Measurements from ENCODE around the gene BEND5. TPM values are rescaled to one million over a fixed set of nuclear protein-coding genes. Genes with fewer than 3 reads are reported as not detected.
A peak's percentile ranks its signal among the peaks of the same experiment; 100 is the strongest.

Gene BEND5
- total RNA-seq (ENCODE audit: low replicate concordance), result 15.9 and 17.6 TPM in 2 replicates

- H3K27ac ChIP-seq, result peak within 1 kb of the TSS; percentile 48
- H3K9me3 ChIP-seq (ENCODE audit: low read depth), result no peaks in the 10 kb centered on the region
- peak within 1 kb of the TSS; percentile 99 for H3K4me2 ChIP-seq
- H3K79me2 ChIP-seq (ENCODE audit: low read depth), result peaks cover 44% of the 10 kb centered on the region
- H3K27me3 Mint-ChIP-seq (ENCODE audit: insufficient read depth, low read depth), result no peaks in the 10 kb centered on the region
- peak within 1 kb of the TSS; percentile 89 for H2AFZ ChIP-seq (replicated peaks)
- H3K9ac ChIP-seq, result peak within 1 kb of the TSS; percentile 78
- H3K36me3 Mint-ChIP-seq, result peaks cover 14% of the 10 kb centered on the region
- no peak for TF ChIP-seq EZH2 (IDR thresholded peaks at IDR 0.05)
- TF ChIP-seq CTCF (IDR thresholded peaks at IDR 0.05), result no peak
- TF ChIP-seq EZH2phosphoT487 (IDR thresholded peaks at IDR 0.05), result no peak
- no peaks in the 10 kb centered on the region for H3K9me3 Mint-ChIP-seq
- no peaks in the 10 kb centered on the region for H3K36me3 ChIP-seq
- H3F3A ChIP-seq (ENCODE audit: low read depth), result peaks cover 4% of the 10 kb centered on the region
- H4K20me1 ChIP-seq (ENCODE audit: low read depth), result peaks cover 22% of the 10 kb centered on the region
- peaks cover 18% of the 10 kb centered on the region for H3K4me1 ChIP-seq
- peak within 1 kb of the TSS; percentile 97 for H3K4me3 Mint-ChIP-seq
- H3K27ac Mint-ChIP-seq, result peak within 1 kb of the TSS; percentile 98
- no peaks in the 10 kb centered on the region for H3K27me3 ChIP-seq
- peak; percentile 91 for DNase-seq (ENCODE audit: low spot score)
- H3K4me3 ChIP-seq, result peak within 1 kb of the TSS; percentile 97
- peaks cover 22% of the 10 kb centered on the region for H3K4me1 Mint-ChIP-seq
Observed at GRCh38 chr1:48776393-48777218, at the start of gene BEND5. TSS of gene BEND5 (minus strand) at chr1:48776891. CDS start at chr1:48776831, 60 bp downstream.

GRCh38 chr1:48823168-48823567, 46.5 kb upstream of the BEND5 start:
- Histone ChIP-seq H3K9me3 (ENCODE audit: low read depth) (no peaks in the 10 kb centered on the region), H3K79me2 (ENCODE audit: low read depth) (no peaks in the 10 kb centered on the region), H3K4me2 (no peak overlapping the region), H3K27me3 (peaks cover 18% of the 10 kb centered on the region), H4K20me1 (ENCODE audit: low read depth) (no peaks in the 10 kb centered on the region), H3K27ac (no peak overlapping the region), H3K36me3 (no peaks in the 10 kb centered on the region), H3K4me1 (no peaks in the 10 kb centered on the region), H3F3A (ENCODE audit: low read depth) (no peaks in the 10 kb centered on the region), H3K9ac (no peak overlapping the region), H2AFZ (replicated peaks) (no peak overlapping the region), H3K4me3 (no peak overlapping the region)
- no peaks in the 10 kb centered on the region for H3K27me3 Mint-ChIP-seq (ENCODE audit: insufficient read depth, low read depth)
- H3K36me3 Mint-ChIP-seq, result no peaks in the 10 kb centered on the region
- H3K4me1 Mint-ChIP-seq, result no peaks in the 10 kb centered on the region
- H3K9me3 Mint-ChIP-seq, result no peaks in the 10 kb centered on the region
- no peak for DNase-seq (ENCODE audit: low spot score)
- H3K27ac Mint-ChIP-seq, result no peak overlapping the region
- no peak overlapping the region for H3K4me3 Mint-ChIP-seq
- TF ChIP-seq EZH2 (IDR thresholded peaks at IDR 0.05) (no peak), EZH2phosphoT487 (IDR thresholded peaks at IDR 0.05) (no peak), CTCF (IDR thresholded peaks at IDR 0.05) (no peak)

- no peaks in the 10 kb centered on the region for H3K9me3 Mint-ChIP-seq
- H3F3A ChIP-seq (ENCODE audit: low read depth), result no peaks in the 10 kb centered on the region
- no peak overlapping the region for H3K27ac Mint-ChIP-seq
- no peaks in the 10 kb centered on the region for H3K9me3 ChIP-seq (ENCODE audit: low read depth)
- H3K4me1 Mint-ChIP-seq, result no peaks in the 10 kb centered on the region
- H3K4me3 Mint-ChIP-seq, result no peak overlapping the region
- no peaks in the 10 kb centered on the region for H3K4me1 ChIP-seq
- TF ChIP-seq EZH2phosphoT487 (IDR thresholded peaks at IDR 0.05), result no peak
- no peak for TF ChIP-seq CTCF (IDR thresholded peaks at IDR 0.05)
- TF ChIP-seq EZH2 (IDR thresholded peaks at IDR 0.05), result no peak
- no peak overlapping the region for H3K9ac ChIP-seq
- H4K20me1 ChIP-seq (ENCODE audit: low read depth), result no peaks in the 10 kb centered on the region
- no peaks in the 10 kb centered on the region for H3K27me3 Mint-ChIP-seq (ENCODE audit: insufficient read depth, low read depth)
- no peaks in the 10 kb centered on the region for H3K79me2 ChIP-seq (ENCODE audit: low read depth)
- no peaks in the 10 kb centered on the region for H3K36me3 ChIP-seq
- H3K27me3 ChIP-seq, result peaks cover under 1% of the 10 kb centered on the region
- H3K36me3 Mint-ChIP-seq, result no peaks in the 10 kb centered on the region
- H2AFZ ChIP-seq (replicated peaks), result no peak overlapping the region
- DNase-seq (ENCODE audit: low spot score), result no peak
- H3K4me2 ChIP-seq, result no peak overlapping the region
- H3K4me3 ChIP-seq, result no peak overlapping the region
- H3K27ac ChIP-seq, result no peak overlapping the region
Observed at GRCh38 chr1:48820491-48820890, 43.8 kb upstream of the BEND5 start.
